ENCODE measurements around the gene HOXC13. TPM values are rescaled to one million over a fixed set of nuclear protein-coding genes. Genes with fewer than 3 reads are reported as not detected.
A peak's percentile ranks its signal among the peaks of the same experiment; 100 is the strongest.

The HOXC13 gene
- total RNA-seq, 3 donors from 2014 or later (not counting 1 experiment from before 2014, with no cell fraction given): not detected

GRCh38 chr12:53937596-53938325 is 870 bp upstream of the HOXC13 start:
- intact Hi-C loops (cut with micrococcal nuclease): no loop called here
- peaks cover 76% of the 10 kb centered on the region for H3K27me3 ChIP-seq (ENCODE audit: control insufficient read depth, insufficient read depth, low read length)
- Mint-ChIP-seq H3K4me3 (peak overlapping the region; percentile 25), H3K9me3 (no peaks in the 10 kb centered on the region), H3K27ac (no peak overlapping the region), H3K4me1 (peaks cover 9 to 11% of the 10 kb centered on the region in 2 donors), H3K27me3 (ENCODE audit: low read depth in 2 of 2) (peaks cover 83 to 85% of the 10 kb centered on the region in 2 donors), H3K36me3 (no peaks in the 10 kb centered on the region)
- DNase-seq (no peak), ATAC-seq (no peak)
- H3K4me3 ChIP-seq (ENCODE audit: low read length): no peak overlapping the region
- no peaks in the 10 kb centered on the region for H3K36me3 ChIP-seq (ENCODE audit: control insufficient read depth, insufficient read depth, low read length)
- no peak overlapping the region for H3K27ac ChIP-seq (ENCODE audit: low read length)
- WGBS (ENCODE audit: insufficient coverage): 28% methylated on average over 21 of the region's 23 CpGs
- peaks cover 8% of the 10 kb centered on the region for H3K4me1 ChIP-seq (ENCODE audit: control insufficient read depth, insufficient read depth, low read length)
- no peaks in the 10 kb centered on the region for H3K9me3 ChIP-seq (ENCODE audit: control insufficient read depth, insufficient read depth, low read length)
- TF ChIP-seq CTCF (IDR thresholded peaks at IDR 0.05): no peak

- Histone ChIP-seq H3K4me1 (ENCODE audit: control insufficient read depth, insufficient read depth, low read length) (peaks cover 8% of the 10 kb centered on the region), H3K36me3 (ENCODE audit: control insufficient read depth, insufficient read depth, low read length) (no peaks in the 10 kb centered on the region), H3K27ac (ENCODE audit: low read length) (no peak overlapping the region), H3K9me3 (ENCODE audit: control insufficient read depth, insufficient read depth, low read length) (no peaks in the 10 kb centered on the region), H3K4me3 (ENCODE audit: low read length) (no peak overlapping the region), H3K27me3 (ENCODE audit: control insufficient read depth, insufficient read depth, low read length) (peaks cover 77% of the 10 kb centered on the region)
- 12% methylated on average over 87 of the region's 91 CpGs for WGBS (ENCODE audit: insufficient coverage)
- Mint-ChIP-seq H3K27ac (no peak overlapping the region), H3K4me1 (peaks cover 9 to 11% of the 10 kb centered on the region in 2 donors), H3K9me3 (no peaks in the 10 kb centered on the region), H3K36me3 (no peaks in the 10 kb centered on the region), H3K27me3 (ENCODE audit: low read depth in 2 of 2) (peaks cover 82 to 83% of the 10 kb centered on the region in 2 donors), H3K4me3 (peak overlapping the region; percentile 49)
- TF ChIP-seq CTCF (IDR thresholded peaks at IDR 0.05): no peak
- no peak for ATAC-seq
- intact Hi-C loops (cut with micrococcal nuclease): no loop called here
- no peak for DNase-seq
Observed at GRCh38 chr12:53939141-53940108, 794 bp downstream of the HOXC13 start.

GRCh38 chr12:53940443-53941014 is 1.9 kb downstream of the HOXC13 start:
- no peak for TF ChIP-seq CTCF (IDR thresholded peaks at IDR 0.05)
- 12% methylated on average over 9 of the region's 9 CpGs for WGBS (ENCODE audit: insufficient coverage)
- Mint-ChIP-seq H3K27ac (no peak overlapping the region), H3K4me1 (peaks cover 7 to 8% of the 10 kb centered on the region in 2 donors), H3K36me3 (no peaks in the 10 kb centered on the region), H3K27me3 (ENCODE audit: low read depth in 2 of 2) (peaks cover 82 to 83% of the 10 kb centered on the region in 2 donors), H3K4me3 (no peak overlapping the region), H3K9me3 (no peaks in the 10 kb centered on the region)
- peaks cover 8% of the 10 kb centered on the region for H3K4me1 ChIP-seq (ENCODE audit: control insufficient read depth, insufficient read depth, low read length)
- peaks cover 78% of the 10 kb centered on the region for H3K27me3 ChIP-seq (ENCODE audit: control insufficient read depth, insufficient read depth, low read length)
- ATAC-seq: no peak
- no peak for DNase-seq
- no peak overlapping the region for H3K4me3 ChIP-seq (ENCODE audit: low read length)
- intact Hi-C loops (cut with micrococcal nuclease): no loop called here
- no peaks in the 10 kb centered on the region for H3K9me3 ChIP-seq (ENCODE audit: control insufficient read depth, insufficient read depth, low read length)
- H3K36me3 ChIP-seq (ENCODE audit: control insufficient read depth, insufficient read depth, low read length): no peaks in the 10 kb centered on the region
- no peak overlapping the region for H3K27ac ChIP-seq (ENCODE audit: low read length)

All from natural killer cell (primary cell).